Measurements from ENCODE around the gene XIAP.

The XIAP gene

DNA sequence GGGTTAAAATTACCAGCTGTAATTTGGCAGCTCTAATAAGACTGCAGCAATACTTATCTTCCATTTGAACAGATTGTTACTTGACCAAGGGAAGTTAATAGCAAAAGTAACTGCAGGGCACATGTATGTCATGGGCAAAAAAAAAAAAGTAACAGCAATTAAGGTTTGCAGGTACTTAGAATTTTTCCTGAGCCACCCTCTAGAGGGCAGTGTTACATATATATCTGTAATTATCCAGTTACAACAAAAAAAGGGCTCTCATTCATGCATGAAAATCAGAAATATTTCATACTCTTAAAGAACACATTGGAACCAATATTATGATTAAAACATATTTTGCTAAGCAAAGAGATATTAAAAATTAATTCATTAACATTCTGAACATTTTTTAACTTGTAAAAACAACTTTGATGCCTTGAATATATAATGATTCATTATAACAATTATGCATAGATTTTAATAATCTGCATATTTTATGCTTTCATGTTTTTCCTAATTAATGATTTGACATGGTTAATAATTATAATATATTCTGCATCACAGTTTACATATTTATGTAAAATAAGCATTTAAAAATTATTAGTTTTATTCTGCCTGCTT, 25.1 kb downstream of the XIAP start:
- no peak for TF ChIP-seq POLR2AphosphoS5 (IDR thresholded peaks at IDR 0.05; ENCODE audit: low read depth, low read length)

DNA sequence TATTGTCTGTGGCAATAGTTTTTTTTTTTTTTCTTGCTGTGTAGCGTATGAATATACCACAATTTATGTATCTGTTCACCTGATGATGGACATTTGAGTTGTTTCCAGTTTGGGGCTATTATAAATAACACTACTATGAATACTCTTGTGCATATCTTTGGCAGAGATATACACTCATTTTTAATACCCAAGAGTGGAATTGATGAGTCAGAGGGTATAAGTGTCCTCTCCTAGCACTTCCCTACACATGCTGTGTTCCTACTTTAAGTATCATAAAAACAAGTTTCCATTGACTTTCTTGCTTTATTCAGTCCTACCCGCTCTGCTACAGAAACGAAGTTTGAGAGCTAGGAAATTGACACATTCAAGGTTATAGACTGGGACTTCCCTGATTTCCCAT, 39.8 kb downstream of the XIAP start:
- TF ChIP-seq POLR2AphosphoS5 (IDR thresholded peaks at IDR 0.05; ENCODE audit: low read depth, low read length), result no peak
- TF ChIP-seq, protein P1, sequence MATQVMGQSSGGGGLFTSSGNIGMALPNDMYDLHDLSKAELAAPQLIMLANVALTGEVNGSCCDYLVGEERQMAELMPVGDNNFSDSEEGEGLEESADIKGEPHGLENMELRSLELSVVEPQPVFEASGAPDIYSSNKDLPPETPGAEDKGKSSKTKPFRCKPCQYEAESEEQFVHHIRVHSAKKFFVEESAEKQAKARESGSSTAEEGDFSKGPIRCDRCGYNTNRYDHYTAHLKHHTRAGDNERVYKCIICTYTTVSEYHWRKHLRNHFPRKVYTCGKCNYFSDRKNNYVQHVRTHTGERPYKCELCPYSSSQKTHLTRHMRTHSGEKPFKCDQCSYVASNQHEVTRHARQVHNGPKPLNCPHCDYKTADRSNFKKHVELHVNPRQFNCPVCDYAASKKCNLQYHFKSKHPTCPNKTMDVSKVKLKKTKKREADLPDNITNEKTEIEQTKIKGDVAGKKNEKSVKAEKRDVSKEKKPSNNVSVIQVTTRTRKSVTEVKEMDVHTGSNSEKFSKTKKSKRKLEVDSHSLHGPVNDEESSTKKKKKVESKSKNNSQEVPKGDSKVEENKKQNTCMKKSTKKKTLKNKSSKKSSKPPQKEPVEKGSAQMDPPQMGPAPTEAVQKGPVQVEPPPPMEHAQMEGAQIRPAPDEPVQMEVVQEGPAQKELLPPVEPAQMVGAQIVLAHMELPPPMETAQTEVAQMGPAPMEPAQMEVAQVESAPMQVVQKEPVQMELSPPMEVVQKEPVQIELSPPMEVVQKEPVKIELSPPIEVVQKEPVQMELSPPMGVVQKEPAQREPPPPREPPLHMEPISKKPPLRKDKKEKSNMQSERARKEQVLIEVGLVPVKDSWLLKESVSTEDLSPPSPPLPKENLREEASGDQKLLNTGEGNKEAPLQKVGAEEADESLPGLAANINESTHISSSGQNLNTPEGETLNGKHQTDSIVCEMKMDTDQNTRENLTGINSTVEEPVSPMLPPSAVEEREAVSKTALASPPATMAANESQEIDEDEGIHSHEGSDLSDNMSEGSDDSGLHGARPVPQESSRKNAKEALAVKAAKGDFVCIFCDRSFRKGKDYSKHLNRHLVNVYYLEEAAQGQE (IDR thresholded peaks at IDR 0.05; ENCODE audit: insufficient read depth in 1 of 2, low read depth in 2 of 2, low read length in 2 of 2), result no peak
- no peak for TF ChIP-seq TAF1 (IDR thresholded peaks at IDR 0.05; ENCODE audit: borderline replicate concordance, insufficient read depth, low read length)
- no peak for TF ChIP-seq SIN3A (IDR thresholded peaks at IDR 0.05; ENCODE audit: borderline replicate concordance, insufficient read depth, low read length)
- no peak for TF ChIP-seq FOXP2 (optimal IDR thresholded peaks at IDR 0.05; ENCODE audit: borderline replicate concordance, extremely low read depth, extremely low read length, insufficient read depth)

DNA sequence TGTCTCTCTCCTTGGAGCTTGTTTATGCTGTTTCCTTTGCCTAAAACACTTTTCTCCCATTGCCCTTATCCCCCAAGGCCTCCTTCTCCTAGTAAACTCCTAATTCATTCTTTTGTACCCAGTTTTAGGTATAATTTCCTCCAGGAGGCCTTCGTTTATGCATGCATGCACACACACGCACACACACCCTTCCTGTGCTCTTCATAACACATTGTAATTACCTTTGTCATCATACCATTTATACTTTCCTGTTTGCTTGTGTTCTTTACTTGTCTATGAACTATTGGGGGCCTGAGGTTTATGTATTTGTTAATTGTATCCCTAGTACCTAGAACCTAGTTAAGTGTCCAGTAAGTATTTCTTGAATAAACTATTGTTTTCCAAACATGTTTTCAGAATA, 45.5 kb downstream of the XIAP start:
- TF ChIP-seq FOXP2 (optimal IDR thresholded peaks at IDR 0.05; ENCODE audit: borderline replicate concordance, extremely low read depth, extremely low read length, insufficient read depth), result no peak
- TF ChIP-seq, protein P1 (IDR thresholded peaks at IDR 0.05; ENCODE audit: insufficient read depth in 1 of 2, low read depth in 2 of 2, low read length in 2 of 2), result no peak
- no peak for TF ChIP-seq SIN3A (IDR thresholded peaks at IDR 0.05; ENCODE audit: borderline replicate concordance, insufficient read depth, low read length)
- no peak for TF ChIP-seq TAF1 (IDR thresholded peaks at IDR 0.05; ENCODE audit: borderline replicate concordance, insufficient read depth, low read length)
- TF ChIP-seq POLR2AphosphoS5 (IDR thresholded peaks at IDR 0.05; ENCODE audit: low read depth, low read length), result no peak

DNA sequence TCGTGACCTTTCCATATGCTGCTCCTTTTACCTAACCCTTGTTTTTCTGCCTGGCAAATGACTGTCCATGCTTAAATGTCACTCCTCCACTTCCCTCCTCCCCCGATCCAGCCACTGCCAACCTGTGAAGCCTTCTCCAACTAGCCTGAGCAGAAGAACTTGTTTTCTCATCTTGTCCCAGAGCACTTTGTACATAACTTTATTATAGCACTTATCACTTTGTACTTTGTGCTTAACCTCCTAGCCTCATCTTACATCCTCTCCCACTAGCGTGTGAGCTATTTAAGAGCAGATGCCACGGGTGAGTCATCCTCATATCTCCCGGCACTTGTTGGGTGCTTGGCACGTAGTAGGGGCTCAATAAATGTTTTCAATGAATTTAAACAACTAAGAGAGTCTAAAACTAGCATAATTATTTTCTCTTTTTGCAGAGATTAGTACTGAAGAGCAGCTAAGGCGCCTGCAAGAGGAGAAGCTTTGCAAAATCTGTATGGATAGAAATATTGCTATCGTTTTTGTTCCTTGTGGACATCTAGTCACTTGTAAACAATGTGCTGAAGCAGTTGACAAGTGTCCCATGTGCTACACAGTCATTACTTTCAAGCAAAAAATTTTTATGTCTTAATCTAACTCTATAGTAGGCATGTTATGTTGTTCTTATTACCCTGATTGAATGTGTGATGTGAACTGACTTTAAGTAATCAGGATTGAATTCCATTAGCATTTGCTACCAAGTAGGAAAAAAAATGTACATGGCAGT, 46.9 kb downstream of the XIAP start:
- TF ChIP-seq, protein P1 (IDR thresholded peaks at IDR 0.05; ENCODE audit: insufficient read depth in 1 of 2, low read depth in 2 of 2, low read length in 2 of 2), result no peak
- no peak for TF ChIP-seq FOXP2 (optimal IDR thresholded peaks at IDR 0.05; ENCODE audit: borderline replicate concordance, extremely low read depth, extremely low read length, insufficient read depth)
- TF ChIP-seq SIN3A (IDR thresholded peaks at IDR 0.05; ENCODE audit: borderline replicate concordance, insufficient read depth, low read length), result no peak

DNA sequence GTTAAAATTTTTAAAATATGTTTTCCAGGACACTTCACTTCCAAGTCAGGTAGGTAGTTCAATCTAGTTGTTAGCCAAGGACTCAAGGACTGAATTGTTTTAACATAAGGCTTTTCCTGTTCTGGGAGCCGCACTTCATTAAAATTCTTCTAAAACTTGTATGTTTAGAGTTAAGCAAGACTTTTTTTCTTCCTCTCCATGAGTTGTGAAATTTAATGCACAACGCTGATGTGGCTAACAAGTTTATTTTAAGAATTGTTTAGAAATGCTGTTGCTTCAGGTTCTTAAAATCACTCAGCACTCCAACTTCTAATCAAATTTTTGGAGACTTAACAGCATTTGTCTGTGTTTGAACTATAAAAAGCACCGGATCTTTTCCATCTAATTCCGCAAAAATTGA, 49.7 kb downstream of the XIAP start:
- no peak for TF ChIP-seq SIN3A (IDR thresholded peaks at IDR 0.05; ENCODE audit: borderline replicate concordance, insufficient read depth, low read length)
- TF ChIP-seq, protein P1 (IDR thresholded peaks at IDR 0.05; ENCODE audit: insufficient read depth in 1 of 2, low read depth in 2 of 2, low read length in 2 of 2), result no peak
- TF ChIP-seq POLR2AphosphoS5 (IDR thresholded peaks at IDR 0.05; ENCODE audit: low read depth, low read length), result no peak
- TF ChIP-seq FOXP2 (optimal IDR thresholded peaks at IDR 0.05; ENCODE audit: borderline replicate concordance, extremely low read depth, extremely low read length, insufficient read depth), result no peak
- no peak for TF ChIP-seq TAF1 (IDR thresholded peaks at IDR 0.05; ENCODE audit: borderline replicate concordance, insufficient read depth, low read length)
